HepG2 (cell line): Measurements from ENCODE around the gene CRIP1. TPM values are rescaled to one million over a fixed set of nuclear protein-coding genes. Genes with fewer than 3 reads are reported as not detected.

Experiments
- ATAC-seq: fragments of 200-7000 bp; cut with Tn5 transposase; 3 replicates; pipeline ENCODE4 v1.9.1; 2020; ENCODE audit warnings: mild to moderate bottlenecking, moderate library complexity
- BruUV-seq: library from RNA; stranded (reverse); fragments of 400-500 nt; replicated peaks from 2 replicates; lab custom pipeline; 2021; lab: Mats Ljungman, UMichigan
- CTCF ChIA-PET: fragments of 300-600 bp; formaldehyde crosslinking; extraction: SDS; loops from one replicate; lab custom pipeline; 2021; ENCODE audit warnings: low total read pairs, inconsistent platforms, low intra/inter-chr PET ratio; lab: Yijun Ruan, JAX
- POLR2A ChIA-PET: fragments of 350-600 bp; sonication (Branson Sonifier 250); formaldehyde crosslinking; loops from one replicate; lab custom pipeline; 2020; ENCODE audit warnings: antibody characterized with exemption, inconsistent platforms; lab: Yijun Ruan, JAX
- DNase-seq: peaks from one replicate; pipeline ENCODE4 v3.0.0-alpha.2; 2015; ENCODE audit warnings: low spot score
- FAIRE-seq: peaks from 3 replicates; lab custom pipeline; 2011; peaks lifted over from hg19 to GRCh38; lab: Jason Lieb, UNC
- H2AFZ ChIP-seq: one replicate; pipeline ENCODE4 v1.6.1; 2011; ENCODE audit warnings: low read length, inconsistent platforms
- H3K27ac ChIP-seq: fragments of 300-600 bp; 3 replicates; pipeline ENCODE4 v1.8.0; 2011; ENCODE audit warnings: mixed run types, mild to moderate bottlenecking, mixed read lengths, low read length, inconsistent platforms; ENCODE audit not compliant: insufficient read depth; ENCODE audit errors: extremely low read length
- H3K27me3 ChIP-seq, 2 experiments: fragments of 200-600 bp in 1 of 2; 2 replicates in 1 of 2; 3 replicates in 1 of 2; pipeline versions ENCODE4 v1.6.0 to v1.8.0; 2011; ENCODE audit warnings: low read length in 2 of 2, mild to moderate bottlenecking in 2 of 2, moderate library complexity in 2 of 2, inconsistent platforms in 1 of 2; ENCODE audit not compliant: insufficient read depth in 2 of 2, control insufficient read depth in 1 of 2
- H3K36me3 ChIP-seq, 2 experiments: fragments of 200-600 bp in 1 of 2; replicated peaks in 1 of 2; 2 replicates in 1 of 2; 3 replicates in 1 of 2; pipeline versions ENCODE4 v1.5.1 to v1.8.0; 2011; ENCODE audit warnings: low read length in 2 of 2, inconsistent platforms in 1 of 2; ENCODE audit not compliant: insufficient read depth in 2 of 2, control insufficient read depth in 1 of 2
- H3K4me1 ChIP-seq: 2 replicates; pipeline ENCODE4 v1.5.1; 2012; ENCODE audit warnings: low read length, inconsistent platforms; ENCODE audit not compliant: insufficient read depth
- H3K4me2 ChIP-seq: 2 replicates; pipeline ENCODE4 v1.6.0; 2011; ENCODE audit warnings: low read depth, low read length, inconsistent platforms
- H3K4me3 ChIP-seq, 3 experiments: fragments of 200-600 bp in 1 of 3; sonication (generic), shearing (Covaris generic) in 1 of 3; replicated peaks in 1 of 3; 2 replicates each; pipeline ENCODE4 v1.5.1; 2011 to 2016; ENCODE audit warnings: low read length in 3 of 3, inconsistent platforms in 2 of 3, low read depth in 2 of 3, mild to moderate bottlenecking in 2 of 3, control low read depth in 1 of 3, mixed read lengths in 1 of 3; ENCODE audit not compliant: insufficient read depth in 1 of 3
- H3K79me2 ChIP-seq: one replicate; pipeline ENCODE4 v1.6.1; 2011; ENCODE audit warnings: low read length, inconsistent platforms; ENCODE audit not compliant: insufficient read depth
- H3K9ac ChIP-seq: 2 replicates; pipeline ENCODE4 v1.6.0; 2011; ENCODE audit warnings: mild to moderate bottlenecking, low read depth, low read length, inconsistent platforms; ENCODE audit not compliant: insufficient read depth
- H3K9me3 ChIP-seq: 2 replicates; pipeline ENCODE4 v1.5.1; 2012; ENCODE audit warnings: mild to moderate bottlenecking, low read length
- H4K20me1 ChIP-seq: 2 replicates; pipeline ENCODE4 v1.6.0; 2011; ENCODE audit warnings: inconsistent platforms, mild to moderate bottlenecking, low read length, moderate library complexity; ENCODE audit not compliant: insufficient read depth
- CAMTA2 ChIP-seq: sonication (generic); formaldehyde crosslinking; IDR thresholded peaks from 2 replicates; pipeline ENCODE4 v1.4.0; 2020; ENCODE audit warnings: mild to moderate bottlenecking, missing genetic modification reagents, borderline replicate concordance
- FOXA1 ChIP-seq, 2 experiments: fragments of 450-650 bp in 1 of 2; sonication (generic) in 1 of 2; formaldehyde crosslinking in 1 of 2; IDR thresholded peaks; 2 replicates each; pipeline versions ENCODE4 v1.4.0 to v1.6.1; 2016 to 2020; ENCODE audit warnings: missing genetic modification reagents in 1 of 2
- HBP1 ChIP-seq: IDR thresholded peaks from 2 replicates; pipeline ENCODE4 v1.6.1; 2016; ENCODE audit warnings: low read depth, control low read depth
- KLF6 ChIP-seq: IDR thresholded peaks from 2 replicates; pipeline ENCODE4 v1.8.0; 2016; ENCODE audit warnings: missing biosample characterization, missing genetic modification reagents
- NFYC ChIP-seq: IDR thresholded peaks from 2 replicates; pipeline ENCODE4 v1.6.1; 2016; ENCODE audit warnings: missing genetic modification reagents, missing compliant biosample characterization
- PRPF4 ChIP-seq: fragments of 200-400 bp; formaldehyde crosslinking; IDR thresholded peaks from 2 replicates; pipeline ENCODE4 v1.6.1; 2016; ENCODE audit warnings: low read length, low read depth; ENCODE audit not compliant: poor library complexity, severe bottlenecking
- SMARCC2 ChIP-seq: fragments of 450-650 bp; IDR thresholded peaks from 2 replicates; pipeline ENCODE4 v1.6.1; 2017; ENCODE audit warnings: antibody characterized with exemption, mild to moderate bottlenecking
- ZNF281 ChIP-seq: sonication (generic); formaldehyde crosslinking; IDR thresholded peaks from 2 replicates; pipeline ENCODE4 v1.4.0; 2020; ENCODE audit warnings: missing genetic modification reagents, borderline replicate concordance
- ZNF296 ChIP-seq: sonication (generic); formaldehyde crosslinking; conservative IDR thresholded peaks from 2 replicates; pipeline ENCODE4 v1.5.0; 2020; ENCODE audit warnings: mild to moderate bottlenecking, missing genetic modification reagents
- ZNF331 ChIP-seq: sonication (generic); formaldehyde crosslinking; IDR thresholded peaks from 2 replicates; pipeline ENCODE4 v1.4.0; 2020; ENCODE audit warnings: missing genetic modification reagents
- ZNF562 ChIP-seq: sonication (generic); formaldehyde crosslinking; IDR thresholded peaks from 2 replicates; pipeline ENCODE4 v1.8.0; 2022; ENCODE audit warnings: missing genetic modification reagents, borderline replicate concordance
- ZNF577 ChIP-seq: sonication (generic); formaldehyde crosslinking; IDR thresholded peaks from 2 replicates; pipeline ENCODE4 v1.4.0; 2020; ENCODE audit warnings: mild to moderate bottlenecking, low read depth, missing genetic modification reagents, borderline replicate concordance
- ZNF749 ChIP-seq: sonication (generic); formaldehyde crosslinking; IDR thresholded peaks from 2 replicates; pipeline ENCODE4 v1.8.0; 2022; ENCODE audit warnings: mild to moderate bottlenecking, missing genetic modification reagents, moderate library complexity, borderline replicate concordance
- ZNF792 ChIP-seq: IDR thresholded peaks from 2 replicates; pipeline ENCODE4 v1.6.1; 2016
- WGBS: methylation state at CpG from one replicate; pipeline ENCODE4 v1.1.6; 2017; ENCODE audit warnings: low lambda C conversion rate; 5-methylcytosine and 5-hydroxymethylcytosine counted together
- in situ Hi-C: cut with HindIII; loops from 2 replicates; pipeline ENCODE4 v1.10.0; 2017; ENCODE audit warnings: low pct_unique_long_range_greater_than_20kb; ENCODE audit not compliant: extremely low pct_ligation_motif_present
- intact Hi-C: fragments of 100-400 bp; cut with micrococcal nuclease; formaldehyde crosslinking; loops from one replicate; pipeline ENCODE4 v1.10.0; 2022; ENCODE audit not compliant: unreplicated experiment
- polyA plus RNA-seq, 8 experiments: library from polyadenylated mRNA; depleted of rRNA in 3 of 8; stranded (reverse) in 7 of 8; unstranded in 1 of 8; fragments of >200 nt; fragmentation: Illumina TruSeq in 4 of 8; extraction: Trizol in 4 of 8; gene quantifications; 2 replicates each; pipeline versions ENCODE4 v1.2.1 to v1.2.3, GENCODE V29; 2011 to 2016; ENCODE audit warnings: low read depth in 4 of 8, missing spikeins in 1 of 8, mixed read lengths in 1 of 8; ENCODE audit not compliant: insufficient read depth in 1 of 8
- total RNA-seq, 5 experiments: library from RNA; depleted of rRNA; stranded (reverse); fragments of >200 nt; fragmentation: Illumina TruSeq; extraction: Trizol; gene quantifications; 2 replicates each; pipeline ENCODE4 v1.2.3, GENCODE V29; 2016; ENCODE audit warnings: low read depth in 1 of 5
- TF ChIP-seq, protein P1 (sequence below): sonication (generic); formaldehyde crosslinking; IDR thresholded peaks from 2 replicates; pipeline ENCODE4 v1.4.0; 2020; ENCODE audit warnings: missing genetic modification reagents
- TF ChIP-seq, protein P2 (sequence below): conservative IDR thresholded peaks from 2 replicates; pipeline ENCODE4 v1.6.1; 2018; ENCODE audit warnings: missing genetic modification reagents

The CRIP1 gene
- total and polyA plus RNA-seq, 2 of the 13 experiments (the other 11 are each of a cell fraction or from before 2014, with no cell fraction given) = 53.9 to 59.5 TPM

GRCh38 chr14:105529569-105530284 lies 43.0 kb downstream of the CRIP1 start:
- H3K4me2 ChIP-seq = peak overlapping the region; percentile 32; the same call in 1 of the 2 replicates
- FAIRE-seq (no peak), ATAC-seq (peak; percentile 10; the same call in 1 of the 3 replicates), DNase-seq (peak; percentile 50)
- H3K79me2 ChIP-seq = no peaks in the 10 kb centered on the region
- no peak overlapping the region; a peak in 1 of 6 replicates for H3K4me3 ChIP-seq
- BruUV-seq = no TSS peak
- in situ Hi-C loops = loop anchor here (5.0 kb wide), 3 partner anchors 42 to 152 kb away; partner anchors contain the start of gene CRIP1
- no peak overlapping the region for H3K9ac ChIP-seq
- POLR2A ChIA-PET = no interaction called here
- no peaks in the 10 kb centered on the region for H3K9me3 ChIP-seq
- H3K27ac ChIP-seq = no peak overlapping the region
- WGBS = 93% methylated on average over 41 of the region's 63 CpGs
- no peak overlapping the region for H2AFZ ChIP-seq
- peaks cover 50% of the 10 kb centered on the region for H3K4me1 ChIP-seq
- H3K27me3 ChIP-seq = peaks cover 3 to 32% of the 10 kb centered on the region in 2 experiments; a peak in 4 of 5 replicates
- H4K20me1 ChIP-seq = no peaks in the 10 kb centered on the region
- CTCF ChIA-PET = interaction anchor here (1.4 to 4.1 kb wide), 2 partner anchors 48 to 159 kb away, joined by 4 to 15 read pairs; no protein-coding TSS in a partner anchor
- intact Hi-C loops = loop anchor here (2.0 to 5.0 kb wide), 2 partner anchors 49 to 157 kb away; no protein-coding TSS in a partner anchor
- 0 out of 5 replicates have a peak, but pooled peaks cover 0 to 6% of the 10 kb centered on the region in 2 experiments for H3K36me3 ChIP-seq
- TF ChIP-seq SMARCC2 = no peak
- TF ChIP-seq, protein P1, sequence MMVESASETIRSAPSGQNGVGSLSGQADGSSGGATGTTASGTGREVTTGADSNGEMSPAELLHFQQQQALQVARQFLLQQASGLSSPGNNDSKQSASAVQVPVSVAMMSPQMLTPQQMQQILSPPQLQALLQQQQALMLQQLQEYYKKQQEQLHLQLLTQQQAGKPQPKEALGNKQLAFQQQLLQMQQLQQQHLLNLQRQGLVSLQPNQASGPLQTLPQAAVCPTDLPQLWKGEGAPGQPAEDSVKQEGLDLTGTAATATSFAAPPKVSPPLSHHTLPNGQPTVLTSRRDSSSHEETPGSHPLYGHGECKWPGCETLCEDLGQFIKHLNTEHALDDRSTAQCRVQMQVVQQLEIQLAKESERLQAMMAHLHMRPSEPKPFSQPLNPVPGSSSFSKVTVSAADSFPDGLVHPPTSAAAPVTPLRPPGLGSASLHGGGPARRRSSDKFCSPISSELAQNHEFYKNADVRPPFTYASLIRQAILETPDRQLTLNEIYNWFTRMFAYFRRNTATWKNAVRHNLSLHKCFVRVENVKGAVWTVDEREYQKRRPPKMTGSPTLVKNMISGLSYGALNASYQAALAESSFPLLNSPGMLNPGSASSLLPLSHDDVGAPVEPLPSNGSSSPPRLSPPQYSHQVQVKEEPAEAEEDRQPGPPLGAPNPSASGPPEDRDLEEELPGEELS = peak; percentile 92
- TF ChIP-seq KLF6 = no peak
- TF ChIP-seq ZNF331 = 0 out of 2 replicates have a peak, but pooled peaks have one; percentile 11
- no peak for TF ChIP-seq ZNF749 (CRISPR knock-in tag)
- no peak for TF ChIP-seq ZNF562 (CRISPR knock-in tag)
- no peak for TF ChIP-seq NFYC (CRISPR knock-in tag)
- TF ChIP-seq HBP1 (CRISPR knock-in tag) = no peak
- no peak for TF ChIP-seq ZNF281
- TF ChIP-seq, protein P2, sequence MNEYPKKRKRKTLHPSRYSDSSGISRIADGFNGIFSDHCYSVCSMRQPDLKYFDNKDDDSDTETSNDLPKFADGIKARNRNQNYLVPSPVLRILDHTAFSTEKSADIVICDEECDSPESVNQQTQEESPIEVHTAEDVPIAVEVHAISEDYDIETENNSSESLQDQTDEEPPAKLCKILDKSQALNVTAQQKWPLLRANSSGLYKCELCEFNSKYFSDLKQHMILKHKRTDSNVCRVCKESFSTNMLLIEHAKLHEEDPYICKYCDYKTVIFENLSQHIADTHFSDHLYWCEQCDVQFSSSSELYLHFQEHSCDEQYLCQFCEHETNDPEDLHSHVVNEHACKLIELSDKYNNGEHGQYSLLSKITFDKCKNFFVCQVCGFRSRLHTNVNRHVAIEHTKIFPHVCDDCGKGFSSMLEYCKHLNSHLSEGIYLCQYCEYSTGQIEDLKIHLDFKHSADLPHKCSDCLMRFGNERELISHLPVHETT = no peak
- no peak for TF ChIP-seq PRPF4
- no peak for TF ChIP-seq FOXA1 (IDR thresholded peaks at IDR 0.05)
- peak; percentile 44; the same call in 1 of the 2 replicates for TF ChIP-seq FOXA1 (CRISPR knock-in tag; IDR thresholded peaks at IDR 0.05)
- no peak for TF ChIP-seq CAMTA2 (CRISPR knock-in tag)
- TF ChIP-seq ZNF296 (CRISPR knock-in tag) = no peak
- no peak for TF ChIP-seq ZNF577 (CRISPR knock-in tag)
- no peak for TF ChIP-seq ZNF792 (CRISPR knock-in tag)
